Lower lobe of right lung (tissue), 2 donors: ENCODE measurements around the gene SPON2. TPM values are rescaled to one million over a fixed set of nuclear protein-coding genes. Genes with fewer than 3 reads are reported as not detected.

Experiments used
- ATAC-seq, 2 donors: fragments of 200-7000 bp; cut with Tn5 transposase; one replicate each; pipeline ENCODE4 v1.9.1; 2020 to 2022; ENCODE audit warnings: mild to moderate bottlenecking in 2 of 2, moderate library complexity in 2 of 2
- DNase-seq: peaks from one replicate; pipeline ENCODE4 v3.0.0-alpha.2; 2020
- H3K27ac ChIP-seq: fragments of 200-600 bp; one replicate; pipeline ENCODE4 v1.8.0; 2022
- H3K27me3 ChIP-seq: fragments of 200-600 bp; one replicate; pipeline ENCODE4 v1.8.0; 2022; ENCODE audit warnings: low read depth
- H3K36me3 ChIP-seq: fragments of 200-600 bp; one replicate; pipeline ENCODE4 v1.8.0; 2022; ENCODE audit warnings: mild to moderate bottlenecking
- H3K4me1 ChIP-seq: fragments of 200-600 bp; one replicate; pipeline ENCODE4 v1.8.0; 2022
- H3K4me3 ChIP-seq: fragments of 200-600 bp; one replicate; pipeline ENCODE4 v1.8.0; 2022; ENCODE audit warnings: mild to moderate bottlenecking
- H3K9me3 ChIP-seq: fragments of 200-600 bp; one replicate; pipeline ENCODE4 v1.8.0; 2022
- CTCF ChIP-seq: fragments of 200-600 bp; IDR thresholded peaks from one replicate; pipeline ENCODE4 v1.8.0; 2022; ENCODE audit warnings: antibody characterized with exemption, mild to moderate bottlenecking
- intact Hi-C: fragments of 100-400 bp; cut with DNase I; formaldehyde crosslinking; loops from one replicate; pipeline ENCODE4 v1.11.0; 2022
- total RNA-seq: library from RNA; stranded (reverse); fragmentation: NEBNext Ultra II Directional; extraction: Animal tissue kit (Norgen Biotek cat#: 25700); gene quantifications from one replicate; pipeline ENCODE4 v1.2.1, GENCODE V29; 2021
- donor health status: DM: no; HTN: yes; CAD: no; lungs with severe emphysema.

The SPON2 gene
- total RNA-seq, 1 donor from 2014 or later: 32.0 TPM

GRCh38 chr4:1155314-1155713, 17.1 kb downstream of the SPON2 start:
- no peak for DNase-seq
- Histone ChIP-seq H3K36me3 (no peaks in the 10 kb centered on the region), H3K27ac (no peak overlapping the region), H3K4me3 (no peak overlapping the region), H3K27me3 (no peaks in the 10 kb centered on the region), H3K4me1 (peaks cover 9% of the 10 kb centered on the region), H3K9me3 (peaks cover 11% of the 10 kb centered on the region)
- intact Hi-C loops: no loop called here
- ATAC-seq: peak; percentile 73 to 75
- no peak for TF ChIP-seq CTCF

- intact Hi-C loops: no loop called here
- no peak overlapping the region for H3K27ac ChIP-seq
Observed at GRCh38 chr4:1154523-1155182, 17.7 kb downstream of the SPON2 start.

GRCh38 chr4:1154126-1154522, 18.3 kb downstream of the SPON2 start:
- TF ChIP-seq CTCF: no peak
- ATAC-seq: no peak
- Histone ChIP-seq H3K4me1 (peaks cover 9% of the 10 kb centered on the region), H3K27me3 (no peaks in the 10 kb centered on the region), H3K4me3 (no peak overlapping the region), H3K36me3 (no peaks in the 10 kb centered on the region), H3K27ac (no peak overlapping the region), H3K9me3 (peaks cover 11% of the 10 kb centered on the region)
- no peak for DNase-seq
- intact Hi-C loops: no loop called here

More at GRCh38 chr4:1154523-1155182, 17.7 kb downstream of the SPON2 start:
- DNase-seq (peak; percentile 58), ATAC-seq (peak; percentile 70 to 75)
- Histone ChIP-seq H3K9me3 (peaks cover 11% of the 10 kb centered on the region), H3K27me3 (no peaks in the 10 kb centered on the region), H3K4me3 (no peak overlapping the region), H3K4me1 (peaks cover 9% of the 10 kb centered on the region), H3K36me3 (no peaks in the 10 kb centered on the region)
- TF ChIP-seq CTCF: no peak

- H3K27ac ChIP-seq: no peak overlapping the region
- H3K4me3 ChIP-seq: no peak overlapping the region
- TF ChIP-seq CTCF: no peak
- ATAC-seq: no peak
- no peaks in the 10 kb centered on the region for H3K36me3 ChIP-seq
- intact Hi-C loops: no loop called here
- H3K9me3 ChIP-seq: peaks cover 11% of the 10 kb centered on the region
- H3K27me3 ChIP-seq: no peaks in the 10 kb centered on the region
- peaks cover 9% of the 10 kb centered on the region for H3K4me1 ChIP-seq
- DNase-seq: no peak
Observed at GRCh38 chr4:1153567-1154090, 18.8 kb downstream of the SPON2 start.

GRCh38 chr4:1152290-1152689, 20.1 kb downstream of the SPON2 start:
- Histone ChIP-seq H3K9me3 (no peaks in the 10 kb centered on the region), H3K27ac (no peak overlapping the region), H3K36me3 (no peaks in the 10 kb centered on the region), H3K4me1 (peaks cover 9% of the 10 kb centered on the region), H3K27me3 (no peaks in the 10 kb centered on the region), H3K4me3 (no peak overlapping the region)
- DNase-seq (no peak), ATAC-seq (no peak)
- no peak for TF ChIP-seq CTCF
- intact Hi-C loops: no loop called here
